ENCODE data around the gene ALDH1L2. TPM values are rescaled to one million over a fixed set of nuclear protein-coding genes. Genes with fewer than 3 reads are reported as not detected.

ALDH1L2 gene
- total RNA-seq, 3 donors from 2014 or later (not counting 1 experiment from before 2014, with no cell fraction given) = 1.1 TPM; not detected in 2

- 89% methylated on average over 15 of the region's 15 CpGs for WGBS (ENCODE audit: insufficient coverage)
- Mint-ChIP-seq H3K4me1 (peaks cover 0 to 4% of the 10 kb centered on the region in 2 donors), H3K9me3 (no peaks in the 10 kb centered on the region), H3K36me3 (peaks cover 41% of the 10 kb centered on the region), H3K27me3 (ENCODE audit: low read depth in 2 of 2) (no peaks in the 10 kb centered on the region), H3K4me3 (no peak overlapping the region), H3K27ac (no peak overlapping the region)
- no peaks in the 10 kb centered on the region for H3K27me3 ChIP-seq (ENCODE audit: control insufficient read depth, insufficient read depth, low read length)
- peaks cover 45% of the 10 kb centered on the region for H3K36me3 ChIP-seq (ENCODE audit: control insufficient read depth, insufficient read depth, low read length)
- intact Hi-C loops (cut with micrococcal nuclease) = no loop called here
- ATAC-seq = no peak
- no peak for DNase-seq
- no peaks in the 10 kb centered on the region for H3K9me3 ChIP-seq (ENCODE audit: control insufficient read depth, insufficient read depth, low read length)
- no peaks in the 10 kb centered on the region for H3K4me1 ChIP-seq (ENCODE audit: control insufficient read depth, insufficient read depth, low read length)
- TF ChIP-seq CTCF (IDR thresholded peaks at IDR 0.05) = no peak
- H3K27ac ChIP-seq (ENCODE audit: low read length) = no peak overlapping the region
- no peak overlapping the region for H3K4me3 ChIP-seq (ENCODE audit: low read length)
Observed at GRCh38 chr12:104998423-104999346, 85.6 kb downstream of the ALDH1L2 start.

GRCh38 chr12:104997541-104997940 lies 86.7 kb downstream of the ALDH1L2 start:
- Mint-ChIP-seq H3K27ac (no peak overlapping the region), H3K4me1 (peaks cover 0 to 4% of the 10 kb centered on the region in 2 donors), H3K4me3 (no peak overlapping the region), H3K27me3 (ENCODE audit: low read depth in 2 of 2) (no peaks in the 10 kb centered on the region), H3K36me3 (peaks cover 42% of the 10 kb centered on the region), H3K9me3 (no peaks in the 10 kb centered on the region)
- Histone ChIP-seq H3K27ac (ENCODE audit: low read length) (no peak overlapping the region), H3K9me3 (ENCODE audit: control insufficient read depth, insufficient read depth, low read length) (no peaks in the 10 kb centered on the region), H3K4me3 (ENCODE audit: low read length) (no peak overlapping the region), H3K27me3 (ENCODE audit: control insufficient read depth, insufficient read depth, low read length) (no peaks in the 10 kb centered on the region), H3K36me3 (ENCODE audit: control insufficient read depth, insufficient read depth, low read length) (peaks cover 44% of the 10 kb centered on the region), H3K4me1 (ENCODE audit: control insufficient read depth, insufficient read depth, low read length) (no peaks in the 10 kb centered on the region)
- DNase-seq = no peak
- intact Hi-C loops (cut with micrococcal nuclease) = no loop called here
- TF ChIP-seq CTCF (IDR thresholded peaks at IDR 0.05) = no peak
- 100% methylated on average over 2 of the region's 3 CpGs for WGBS (ENCODE audit: insufficient coverage)
- ATAC-seq = no peak

GRCh38 chr12:104994336-104994735 lies 89.9 kb downstream of the ALDH1L2 start:
- Histone ChIP-seq H3K27me3 (ENCODE audit: control insufficient read depth, insufficient read depth, low read length) (no peaks in the 10 kb centered on the region), H3K4me3 (ENCODE audit: low read length) (no peak overlapping the region), H3K4me1 (ENCODE audit: control insufficient read depth, insufficient read depth, low read length) (no peaks in the 10 kb centered on the region), H3K9me3 (ENCODE audit: control insufficient read depth, insufficient read depth, low read length) (no peaks in the 10 kb centered on the region), H3K36me3 (ENCODE audit: control insufficient read depth, insufficient read depth, low read length) (peaks cover 41% of the 10 kb centered on the region), H3K27ac (ENCODE audit: low read length) (no peak overlapping the region)
- 83% methylated on average over 3 of the region's 3 CpGs for WGBS (ENCODE audit: insufficient coverage)
- intact Hi-C loops (cut with micrococcal nuclease) = no loop called here
- ATAC-seq (no peak), DNase-seq (no peak)
- TF ChIP-seq CTCF (IDR thresholded peaks at IDR 0.05) = no peak
- H3K36me3 Mint-ChIP-seq = peaks cover 28% of the 10 kb centered on the region
- no peak overlapping the region for H3K27ac Mint-ChIP-seq
- no peak overlapping the region for H3K4me3 Mint-ChIP-seq
- H3K9me3 Mint-ChIP-seq = no peaks in the 10 kb centered on the region
- peaks cover 0 to 7% of the 10 kb centered on the region in 2 donors for H3K4me1 Mint-ChIP-seq
- no peaks in the 10 kb centered on the region for H3K27me3 Mint-ChIP-seq (ENCODE audit: low read depth in 2 of 2)
